Keratinocyte (primary cell): Measurements from ENCODE around the gene LAD1. TPM values are rescaled to one million over a fixed set of nuclear protein-coding genes. Genes with fewer than 3 reads are reported as not detected.

Experiments
- DNase-seq: peaks from one replicate; pipeline ENCODE4 v3.0.0-alpha.2; 2011; ENCODE audit warnings: low read depth, missing footprints, low spot score
- FAIRE-seq: peaks from 2 replicates; lab custom pipeline; 2011; peaks lifted over from hg19 to GRCh38; lab: Jason Lieb, UNC
- H2AFZ ChIP-seq: 2 replicates; pipeline ENCODE4 v1.6.0; 2012; ENCODE audit warnings: low read length, control low read depth, inconsistent platforms; ENCODE audit not compliant: control insufficient read depth
- H3K27ac ChIP-seq: 2 replicates; pipeline ENCODE4 v1.5.1; 2011; ENCODE audit warnings: low read length; ENCODE audit not compliant: control insufficient read depth, insufficient read depth
- H3K27me3 ChIP-seq: 3 replicates; pipeline ENCODE4 v1.6.0; 2011; ENCODE audit warnings: low read length; ENCODE audit not compliant: control insufficient read depth, insufficient read depth; ENCODE audit errors: extremely low read depth
- H3K36me3 ChIP-seq, 2 experiments: 2 replicates in 1 of 2; 3 replicates in 1 of 2; pipeline ENCODE4 v1.5.1; 2011; ENCODE audit warnings: low read length in 2 of 2, mild to moderate bottlenecking in 1 of 2; ENCODE audit not compliant: control insufficient read depth in 2 of 2, insufficient read depth in 2 of 2; ENCODE audit errors: extremely low read depth in 1 of 2
- H3K4me1 ChIP-seq: 3 replicates; pipeline ENCODE4 v1.5.1; 2011; ENCODE audit warnings: low read length; ENCODE audit not compliant: control insufficient read depth, insufficient read depth; ENCODE audit errors: extremely low read depth
- H3K4me2 ChIP-seq: 3 replicates; pipeline ENCODE4 v1.6.0; 2011; ENCODE audit warnings: low read depth, low read length; ENCODE audit not compliant: control insufficient read depth, insufficient read depth; ENCODE audit errors: extremely low read depth
- H3K4me3 ChIP-seq, 3 experiments: fragments of 200-600 bp in 1 of 3; sonication (generic) in 1 of 3; 2 replicates in 2 of 3; 3 replicates in 1 of 3; pipeline ENCODE4 v1.5.1; 2011 to 2016; ENCODE audit warnings: low read length in 3 of 3, mild to moderate bottlenecking in 3 of 3, control low read depth in 2 of 3, inconsistent platforms in 1 of 3, low read depth in 1 of 3, mixed read lengths in 1 of 3, mixed run types in 1 of 3, moderate library complexity in 1 of 3; ENCODE audit not compliant: control insufficient read depth in 2 of 3, insufficient read depth in 2 of 3; ENCODE audit errors: extremely low read depth in 1 of 3
- H3K79me2 ChIP-seq: 2 replicates; pipeline ENCODE4 v1.6.0; 2012; ENCODE audit warnings: low read length; ENCODE audit not compliant: control insufficient read depth, insufficient read depth
- H3K9ac ChIP-seq: 3 replicates; pipeline ENCODE4 v1.6.0; 2011; ENCODE audit warnings: low read length; ENCODE audit not compliant: control insufficient read depth, insufficient read depth; ENCODE audit errors: extremely low read depth
- H3K9me1 ChIP-seq: 3 replicates; pipeline ENCODE4 v1.6.0; 2011; ENCODE audit warnings: low read length; ENCODE audit not compliant: control insufficient read depth, insufficient read depth; ENCODE audit errors: extremely low read depth
- H3K9me3 ChIP-seq: 2 replicates; pipeline ENCODE4 v1.5.1; 2012; ENCODE audit warnings: low read depth, low read length; ENCODE audit not compliant: control insufficient read depth
- H4K20me1 ChIP-seq: 3 replicates; pipeline ENCODE4 v1.6.0; 2011; ENCODE audit warnings: low read length; ENCODE audit not compliant: control insufficient read depth, insufficient read depth; ENCODE audit errors: extremely low read depth
- EZH2 ChIP-seq: IDR thresholded peaks from one replicate; pipeline ENCODE4 v1.6.1; 2012; ENCODE audit warnings: inconsistent platforms, mild to moderate bottlenecking, low read length, moderate library complexity
- dilution Hi-C: fragments of 300-500 bp; cut with MboI; formaldehyde crosslinking; loops from one replicate; pipeline ENCODE4 v1.7.0; 2020; ENCODE audit warnings: low sequenced_read_pairs; ENCODE audit not compliant: extremely low pct_ligation_motif_present
- polyA plus RNA-seq, 5 experiments: library from polyadenylated mRNA; depleted of rRNA in 3 of 5; stranded (reverse) in 3 of 5; stranded (forward) in 1 of 5; unstranded in 1 of 5; fragments of >200 nt; gene quantifications; 1 replicate in 1 of 5; 2 replicates in 3 of 5; 3 replicates in 1 of 5; pipeline versions ENCODE4 v1.2.1 to v1.2.3, GENCODE V29; 2011 to 2012; ENCODE audit warnings: missing spikeins in 2 of 5, low read depth in 1 of 5, low replicate concordance in 1 of 5
- TF ChIP-seq, protein P1 (sequence below), 3 experiments: IDR thresholded peaks in 1 of 3; conservative IDR thresholded peaks in 1 of 3; optimal IDR thresholded peaks in 1 of 3; 2 replicates in 2 of 3; 3 replicates in 1 of 3; pipeline versions ENCODE3 to v1.5.1; 2011; ENCODE audit warnings: low read length in 3 of 3, mild to moderate bottlenecking in 3 of 3, moderate library complexity in 2 of 3, control low read depth in 1 of 3, inconsistent platforms in 1 of 3; ENCODE audit not compliant: insufficient read depth in 2 of 3; ENCODE audit errors: extremely low read depth in 1 of 3

Gene LAD1
- polyA plus RNA-seq, 1 donor (not counting 4 experiments of a cell fraction or from before 2014, with no cell fraction given), result 82.9 TPM

DNA sequence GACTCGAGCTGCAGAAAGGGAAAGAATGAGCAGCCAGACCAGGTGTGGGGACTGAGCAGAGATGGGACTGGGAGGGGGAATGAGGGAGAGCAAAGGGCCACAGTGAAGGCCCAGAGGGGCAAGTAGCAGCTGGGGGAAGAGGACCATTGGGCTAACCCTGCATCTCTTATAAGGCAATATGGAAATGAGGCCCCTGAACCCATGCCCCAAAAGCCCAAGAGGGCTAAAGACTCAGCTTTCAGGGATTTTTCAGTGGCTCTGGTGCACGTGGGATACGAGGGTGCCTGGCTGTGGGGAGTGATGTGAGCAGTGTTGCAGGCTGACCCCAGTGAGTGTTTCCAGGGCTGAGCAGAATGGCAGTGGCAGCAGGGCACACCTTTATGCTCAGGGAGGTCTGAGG, 22.9 kb upstream of the LAD1 start:
- no peak overlapping the region for H2AFZ ChIP-seq
- H3K79me2 ChIP-seq, result no peaks in the 10 kb centered on the region
- H3K4me2 ChIP-seq, result no peak overlapping the region
- no peak overlapping the region for H3K4me3 ChIP-seq
- H3K9me1 ChIP-seq, result no peaks in the 10 kb centered on the region
- no peaks in the 10 kb centered on the region for H3K4me1 ChIP-seq
- H4K20me1 ChIP-seq, result no peaks in the 10 kb centered on the region
- TF ChIP-seq, protein P1, sequence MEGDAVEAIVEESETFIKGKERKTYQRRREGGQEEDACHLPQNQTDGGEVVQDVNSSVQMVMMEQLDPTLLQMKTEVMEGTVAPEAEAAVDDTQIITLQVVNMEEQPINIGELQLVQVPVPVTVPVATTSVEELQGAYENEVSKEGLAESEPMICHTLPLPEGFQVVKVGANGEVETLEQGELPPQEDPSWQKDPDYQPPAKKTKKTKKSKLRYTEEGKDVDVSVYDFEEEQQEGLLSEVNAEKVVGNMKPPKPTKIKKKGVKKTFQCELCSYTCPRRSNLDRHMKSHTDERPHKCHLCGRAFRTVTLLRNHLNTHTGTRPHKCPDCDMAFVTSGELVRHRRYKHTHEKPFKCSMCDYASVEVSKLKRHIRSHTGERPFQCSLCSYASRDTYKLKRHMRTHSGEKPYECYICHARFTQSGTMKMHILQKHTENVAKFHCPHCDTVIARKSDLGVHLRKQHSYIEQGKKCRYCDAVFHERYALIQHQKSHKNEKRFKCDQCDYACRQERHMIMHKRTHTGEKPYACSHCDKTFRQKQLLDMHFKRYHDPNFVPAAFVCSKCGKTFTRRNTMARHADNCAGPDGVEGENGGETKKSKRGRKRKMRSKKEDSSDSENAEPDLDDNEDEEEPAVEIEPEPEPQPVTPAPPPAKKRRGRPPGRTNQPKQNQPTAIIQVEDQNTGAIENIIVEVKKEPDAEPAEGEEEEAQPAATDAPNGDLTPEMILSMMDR (optimal IDR thresholded peaks at IDR 0.05 in 1 of 3, IDR thresholded peaks at IDR 0.05 in 1 of 3, conservative IDR thresholded peaks at IDR 0.05 in 1 of 3; ENCODE audit: extremely low read depth in 1 of 3, insufficient read depth in 2 of 3, low read length in 3 of 3), result no peak
- no peak for TF ChIP-seq EZH2
- DNase-seq (no peak), FAIRE-seq (no peak)
- no peak overlapping the region for H3K9ac ChIP-seq
- dilution Hi-C loops, result no loop called here
- no peaks in the 10 kb centered on the region for H3K36me3 ChIP-seq
- H3K27me3 ChIP-seq, result peaks cover 22% of the 10 kb centered on the region
- H3K27ac ChIP-seq, result no peak overlapping the region
- no peaks in the 10 kb centered on the region for H3K9me3 ChIP-seq

DNA sequence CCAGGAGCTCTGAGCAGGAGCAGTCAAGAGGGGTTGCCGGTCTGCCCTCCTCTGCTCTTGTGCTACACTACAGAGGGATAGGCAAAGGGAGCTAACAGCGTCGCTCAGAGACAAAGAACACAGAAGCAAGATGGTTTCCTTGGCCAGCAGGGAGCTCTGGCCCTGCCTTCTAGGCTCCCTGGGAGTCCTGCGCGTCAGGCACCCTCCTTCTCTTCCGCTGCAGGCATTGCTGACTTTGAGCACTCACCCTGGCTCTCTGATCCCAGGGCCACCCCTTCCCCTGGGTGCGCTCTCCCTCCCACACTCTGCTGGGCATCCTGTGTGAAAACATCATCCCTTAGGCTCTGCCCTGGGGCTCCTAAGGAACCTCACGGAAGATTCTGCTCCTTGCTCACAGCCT, 21.9 kb upstream of the LAD1 start:
- Histone ChIP-seq H3K27ac (no peak overlapping the region), H3K4me2 (no peak overlapping the region), H2AFZ (no peak overlapping the region), H3K36me3 (no peaks in the 10 kb centered on the region), H3K9ac (no peak overlapping the region), H3K4me1 (no peaks in the 10 kb centered on the region), H3K9me3 (no peaks in the 10 kb centered on the region), H3K4me3 (no peak overlapping the region), H3K27me3 (peaks cover 22% of the 10 kb centered on the region), H3K79me2 (no peaks in the 10 kb centered on the region), H3K9me1 (no peaks in the 10 kb centered on the region), H4K20me1 (no peaks in the 10 kb centered on the region)
- dilution Hi-C loops, result no loop called here
- FAIRE-seq (no peak), DNase-seq (no peak)
- TF ChIP-seq EZH2, result no peak

DNA sequence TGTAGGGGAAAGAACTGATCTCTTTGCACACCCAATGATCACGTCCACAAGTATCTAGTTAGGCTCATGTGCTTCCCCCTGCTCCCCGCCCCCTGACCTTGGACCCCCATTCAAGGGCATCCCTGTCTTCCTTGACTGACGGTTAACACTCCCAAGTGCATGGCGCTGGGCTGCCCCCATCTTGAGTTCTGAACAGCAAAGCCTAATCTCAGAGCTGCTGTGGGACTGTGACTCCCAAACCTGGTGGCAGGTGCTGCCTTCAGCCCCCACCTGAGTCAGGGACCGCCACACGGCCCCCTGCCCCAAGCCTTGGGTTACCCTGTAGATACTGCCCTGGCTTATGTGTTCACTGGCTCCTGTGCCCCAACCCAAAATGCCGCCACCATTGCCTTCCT, 21.5 kb upstream of the LAD1 start:
- H3K9ac ChIP-seq, result no peak overlapping the region
- no peaks in the 10 kb centered on the region for H3K9me3 ChIP-seq
- no peaks in the 10 kb centered on the region for H4K20me1 ChIP-seq
- no peak overlapping the region for H3K4me2 ChIP-seq
- dilution Hi-C loops, result no loop called here
- no peak overlapping the region for H3K4me3 ChIP-seq
- DNase-seq, result no peak
- FAIRE-seq, result no peak
- H3K79me2 ChIP-seq, result no peaks in the 10 kb centered on the region
- H2AFZ ChIP-seq, result no peak overlapping the region
- TF ChIP-seq, protein P1 (optimal IDR thresholded peaks at IDR 0.05 in 1 of 3, IDR thresholded peaks at IDR 0.05 in 1 of 3, conservative IDR thresholded peaks at IDR 0.05 in 1 of 3; ENCODE audit: extremely low read depth in 1 of 3, insufficient read depth in 2 of 3, low read length in 3 of 3), result no peak
- TF ChIP-seq EZH2, result no peak
- H3K36me3 ChIP-seq, result no peaks in the 10 kb centered on the region
- H3K9me1 ChIP-seq, result no peaks in the 10 kb centered on the region
- no peaks in the 10 kb centered on the region for H3K4me1 ChIP-seq
- peaks cover 22% of the 10 kb centered on the region for H3K27me3 ChIP-seq
- H3K27ac ChIP-seq, result no peak overlapping the region
